GM19239 (cell line): ENCODE measurements around the gene HNRNPA2B1.
A peak's percentile ranks its signal among the peaks of the same experiment; 100 is the strongest.

Source experiments
- DNase-seq: peaks from one replicate; pipeline ENCODE4 v3.0.0; 2011; ENCODE audit warnings: low spot score; ENCODE audit not compliant: insufficient read length
- FAIRE-seq: peaks from 2 replicates; lab custom pipeline; 2011; peaks lifted over from hg19 to GRCh38; lab: Jason Lieb, UNC

HNRNPA2B1 gene

DNA sequence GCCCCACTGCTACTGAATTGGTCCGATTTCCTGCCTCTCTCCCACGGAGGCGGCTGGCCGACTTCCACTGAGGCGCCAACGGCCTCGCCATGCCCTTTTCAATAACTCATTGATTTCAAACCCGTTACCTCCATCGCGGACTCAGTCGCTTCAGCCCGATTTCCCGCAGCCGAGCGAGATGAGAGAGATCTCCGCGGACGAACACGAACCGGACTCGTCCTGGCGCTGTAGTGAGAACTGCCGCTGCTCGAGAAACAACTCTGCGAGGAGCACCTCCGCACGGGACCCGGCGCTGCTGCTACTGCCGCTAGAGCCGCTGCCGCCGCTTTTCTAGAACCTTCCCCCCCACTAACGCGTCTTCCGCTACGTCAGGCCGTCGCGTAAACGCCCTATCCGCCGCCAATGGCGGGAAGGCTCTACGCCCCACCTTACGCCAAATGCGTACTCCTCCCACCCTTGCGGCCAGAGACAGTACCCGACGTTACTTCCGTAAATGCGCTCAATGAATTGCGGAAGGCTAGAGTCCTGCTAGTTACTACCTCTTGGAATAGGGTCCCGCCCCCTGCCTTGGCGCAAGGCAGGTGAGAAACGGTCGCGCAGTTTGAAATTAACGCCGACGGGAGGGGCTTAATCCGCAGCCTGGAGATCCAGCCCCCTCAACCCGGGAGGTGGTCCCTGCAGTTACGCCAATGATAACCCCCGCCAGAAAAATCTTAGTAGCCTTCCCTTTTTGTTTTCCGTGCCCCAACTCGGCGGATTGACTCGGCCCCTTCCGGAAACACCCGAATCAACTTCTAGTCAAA, at the start of gene HNRNPA2B1:
Gene HNRNPA2B1, minus strand, starts transcription at position 303 of the 803 bp plus-strand sequence. Its CDS starts 169 bp downstream, at position 134.
- peak; percentile 43 for DNase-seq
- FAIRE-seq = peak; percentile 97

DNA sequence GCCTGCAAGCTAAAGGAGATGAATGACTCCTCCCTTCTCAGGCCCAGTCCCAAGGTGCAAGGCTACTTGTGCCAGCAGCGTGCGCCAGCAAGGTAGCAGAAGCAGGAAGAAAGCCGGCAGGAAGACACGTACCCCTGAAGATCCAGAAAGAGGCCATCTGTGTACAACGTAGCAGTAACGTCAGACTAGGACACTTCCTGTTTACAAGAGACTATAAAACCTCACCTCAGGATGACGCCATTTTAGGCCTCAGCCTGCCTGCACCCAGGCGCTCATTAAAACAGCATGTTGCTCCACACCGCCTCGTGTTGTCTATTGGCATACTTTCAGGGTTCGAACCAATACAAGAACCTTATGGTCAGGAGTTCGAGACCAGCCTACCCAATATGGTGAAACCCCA, 49.7 kb upstream of the HNRNPA2B1 start:
- DNase-seq = no peak
- no peak for FAIRE-seq

DNA sequence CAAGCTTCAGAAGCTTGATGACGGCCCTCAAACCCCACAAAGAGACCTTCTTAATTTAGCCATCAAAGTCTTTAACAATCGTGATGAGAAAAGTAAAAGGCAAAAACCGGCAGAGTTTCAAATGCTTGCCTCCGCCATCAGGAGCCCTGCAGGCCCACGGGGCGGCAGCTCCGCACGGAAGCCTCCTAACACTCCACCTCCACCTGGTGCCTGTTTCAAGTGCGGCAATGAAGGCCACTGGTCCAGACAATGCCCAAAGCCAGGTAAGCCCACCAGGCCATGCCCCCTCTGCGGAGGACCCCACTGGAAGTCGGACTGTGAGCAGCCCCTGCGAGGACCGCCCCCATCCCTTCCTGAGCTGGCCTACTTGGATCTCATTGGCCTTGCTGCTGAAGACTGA, 44.6 kb upstream of the HNRNPA2B1 start:
- DNase-seq (no peak), FAIRE-seq (no peak)

DNA sequence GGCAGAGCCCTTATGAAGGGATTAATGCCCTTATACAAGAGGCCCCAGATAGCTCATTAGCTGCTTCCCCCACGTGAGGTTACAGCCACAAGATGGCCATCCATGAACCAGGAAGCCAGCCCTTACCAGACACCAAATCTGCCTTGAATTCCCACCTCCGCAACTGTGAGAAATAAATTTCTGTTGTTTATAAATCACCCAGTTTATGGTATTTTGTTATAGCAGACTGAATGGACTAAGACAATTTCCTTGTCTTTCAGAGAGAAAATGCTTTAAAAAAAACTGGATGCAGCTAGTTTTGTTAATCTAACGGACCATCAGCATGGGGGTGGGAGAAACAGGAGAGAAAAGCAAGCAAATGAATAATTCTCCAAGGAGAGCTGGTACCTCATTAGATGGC, 37.5 kb upstream of the HNRNPA2B1 start:
- no peak for DNase-seq

GRCh38 chr7:26237035-26237807, 36.7 kb upstream of the HNRNPA2B1 start:
- DNase-seq (no peak), FAIRE-seq (no peak)

More for the DNA sequence above, 37.5 kb upstream of the HNRNPA2B1 start:
- no peak for FAIRE-seq

- FAIRE-seq (no peak), DNase-seq (no peak)
These were observed 33.5 kb upstream of the HNRNPA2B1 start for GRCh38 chr7:26233902-26234511.

DNA sequence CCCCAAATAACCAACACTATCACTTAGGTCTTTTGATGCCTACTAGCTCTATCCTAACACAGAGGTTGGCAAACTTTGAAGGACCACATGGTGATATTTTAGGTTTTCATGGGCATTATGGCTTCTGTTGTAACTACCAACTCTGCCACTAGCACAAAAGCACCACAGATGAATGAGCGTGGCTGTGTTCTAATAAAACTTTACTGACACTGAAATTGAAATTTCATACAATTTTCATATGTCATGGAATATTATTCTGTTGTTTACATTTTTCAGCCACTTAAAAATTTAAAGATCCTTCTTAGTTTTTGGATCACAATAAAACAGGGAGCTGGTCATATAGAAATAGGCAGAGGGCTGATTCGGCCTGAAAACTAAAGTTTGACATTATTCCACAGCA, 27.4 kb upstream of the HNRNPA2B1 start:
- FAIRE-seq = no peak
- DNase-seq = no peak

- no peak for DNase-seq
- no peak for FAIRE-seq
These were observed 23.8 kb upstream of the HNRNPA2B1 start for GRCh38 chr7:26224359-26224758.

GRCh38 chr7:26216049-26216448, 15.5 kb upstream of the HNRNPA2B1 start:
- FAIRE-seq (no peak), DNase-seq (no peak)

DNA sequence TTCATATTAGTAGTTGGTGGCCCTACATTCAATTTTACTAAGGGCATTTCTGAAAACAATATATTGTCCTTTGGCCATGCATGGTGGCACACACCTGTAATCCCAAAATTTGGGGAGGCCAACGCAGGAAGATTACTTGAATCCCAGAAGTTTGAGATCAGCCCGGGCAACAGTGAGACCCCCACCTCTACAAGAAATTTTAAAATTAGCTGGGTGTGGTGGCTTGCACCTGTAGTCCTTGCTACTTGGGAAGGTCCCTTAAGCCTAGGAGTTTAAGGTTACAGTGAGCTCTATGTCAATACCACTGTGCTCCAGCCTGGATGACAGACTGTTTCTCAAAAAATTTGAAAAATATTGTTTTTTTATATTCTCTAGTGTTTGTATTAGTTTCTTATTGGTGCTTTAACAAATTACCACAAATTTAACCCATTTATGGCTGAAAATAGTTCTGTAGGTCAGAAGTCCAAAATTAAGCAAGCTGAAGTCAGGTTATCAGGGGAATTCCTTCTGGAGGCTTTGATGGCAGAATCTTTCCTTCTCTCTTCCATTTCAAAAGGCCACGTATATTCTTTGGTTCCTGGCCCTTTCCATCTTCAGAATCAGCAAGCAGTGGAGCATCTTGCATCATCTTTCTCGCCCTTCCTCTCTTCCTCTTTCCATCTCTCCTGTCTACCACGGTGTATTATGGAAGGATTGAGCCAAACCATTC, 13.4 kb upstream of the HNRNPA2B1 start:
- DNase-seq = no peak
- FAIRE-seq = no peak

- no peak for FAIRE-seq
- DNase-seq = no peak
These were observed 12.6 kb upstream of the HNRNPA2B1 start for GRCh38 chr7:26212921-26213718.

DNA sequence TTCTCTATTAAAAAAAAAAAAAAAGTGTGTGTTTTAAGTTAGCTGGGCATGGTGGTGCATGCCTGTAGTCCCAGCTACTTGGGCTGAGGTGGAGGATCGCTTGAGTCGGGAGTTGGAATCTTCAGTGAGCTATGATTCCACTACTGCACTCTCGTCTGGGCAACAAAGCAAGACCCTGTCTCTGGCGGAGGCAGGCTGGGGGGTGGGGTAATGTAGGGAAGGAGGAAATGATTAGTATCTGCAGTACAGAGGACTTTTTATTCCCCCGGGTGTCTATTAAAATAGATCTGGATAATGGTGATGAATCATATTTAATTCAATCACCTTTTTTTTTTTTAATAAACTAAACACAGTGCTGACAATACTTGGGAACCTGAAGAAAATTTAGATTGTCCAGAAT, 7.5 kb upstream of the HNRNPA2B1 start:
- no peak for FAIRE-seq
- DNase-seq = no peak

- DNase-seq (no peak), FAIRE-seq (no peak)
These were observed 2.5 kb upstream of the HNRNPA2B1 start for GRCh38 chr7:26203016-26203415.

GRCh38 chr7:26202019-26202990, 1.8 kb upstream of the HNRNPA2B1 start:
- DNase-seq (no peak), FAIRE-seq (peak; percentile 53)

GRCh38 chr7:26201247-26202018, 887 bp upstream of the HNRNPA2B1 start, which contains the start of gene CBX3:
TSS of gene CBX3 (plus strand) at chr7:26201745. CDS start at chr7:26202999, 1,254 bp downstream.
- peak; percentile 21 for FAIRE-seq
- DNase-seq = peak; percentile 76

GRCh38 chr7:26200038-26200443, 505 bp downstream of the HNRNPA2B1 start:
- FAIRE-seq (no peak), DNase-seq (no peak)

DNA sequence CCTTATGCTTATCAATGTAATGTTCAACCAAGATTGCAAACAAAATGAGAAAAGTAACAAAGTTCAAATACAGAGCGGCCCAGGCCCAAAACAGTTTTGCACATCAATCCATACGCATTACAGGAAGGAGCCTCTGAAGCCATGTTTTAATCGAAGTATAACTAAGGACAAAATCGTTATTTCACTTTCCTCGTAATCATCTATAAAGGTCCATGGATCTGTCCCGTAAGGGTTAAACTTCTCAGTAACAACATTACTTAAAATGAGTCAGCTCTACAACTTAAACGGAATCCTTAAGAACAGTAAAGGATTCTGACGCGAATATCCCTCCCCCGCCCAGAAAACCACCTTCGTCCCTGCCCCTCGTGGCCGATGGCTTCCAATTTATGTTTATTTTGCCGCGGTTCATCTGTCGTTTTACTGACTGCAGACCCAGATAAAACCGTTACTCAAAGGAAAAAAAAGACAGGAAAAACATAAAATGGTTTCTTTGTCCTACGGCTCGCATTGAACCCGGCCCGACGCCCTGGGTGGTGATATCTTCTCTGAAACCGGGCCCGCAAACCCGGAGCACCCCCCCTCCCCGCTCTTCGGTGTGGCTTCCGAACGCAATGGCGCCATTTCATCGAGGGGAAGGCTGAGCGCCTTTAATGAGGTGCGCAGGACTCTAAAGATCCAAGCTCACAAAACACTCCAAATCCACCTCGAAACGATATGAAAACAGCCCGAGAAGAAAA, 1.1 kb downstream of the HNRNPA2B1 start:
- FAIRE-seq (peak; percentile 64), DNase-seq (no peak)
